Transverse colon (tissue), 4 donors: ENCODE results near the gene ZNRD2.

Experiments used
- CTCF ChIP-seq, 5 experiments: fragments of 200-600 bp in 3 of 5; fragments of 450-650 bp in 2 of 5; sonication (generic) in 3 of 5; IDR thresholded peaks; 1 replicate in 2 of 5; 2 replicates in 3 of 5; pipeline ENCODE4 v1.5.1; 2016 to 2017; ENCODE audit warnings: antibody characterized with exemption in 5 of 5, inconsistent platforms in 3 of 5, mild to moderate bottlenecking in 2 of 5, moderate library complexity in 1 of 5
- POLR2AphosphoS5 ChIP-seq, 3 donors: sonication (generic); formaldehyde crosslinking; IDR thresholded peaks; one replicate each; pipeline ENCODE4 v1.6.1; 2016; ENCODE audit warnings: antibody characterized with exemption in 3 of 3

- no peak for TF ChIP-seq CTCF (IDR thresholded peaks at IDR 0.05)
- no peak for TF ChIP-seq POLR2AphosphoS5 (IDR thresholded peaks at IDR 0.05)
Measured at GRCh38 chr11:65596520-65596919, 26.2 kb downstream of the ZNRD2 start.
